NCI-H146 (cell line): Measurements from ENCODE around the gene KRT23.
"Not testable (repeated sequence)": the region's sequence is repeated elsewhere in the genome, so short reads cannot be mapped to it uniquely, and the experiment has no call there.

ENCODE experiments used
- DNase-seq: peaks from one replicate; lab custom pipeline; 2025; lab: John Stamatoyannopoulos, UW

The KRT23 gene

DNA sequence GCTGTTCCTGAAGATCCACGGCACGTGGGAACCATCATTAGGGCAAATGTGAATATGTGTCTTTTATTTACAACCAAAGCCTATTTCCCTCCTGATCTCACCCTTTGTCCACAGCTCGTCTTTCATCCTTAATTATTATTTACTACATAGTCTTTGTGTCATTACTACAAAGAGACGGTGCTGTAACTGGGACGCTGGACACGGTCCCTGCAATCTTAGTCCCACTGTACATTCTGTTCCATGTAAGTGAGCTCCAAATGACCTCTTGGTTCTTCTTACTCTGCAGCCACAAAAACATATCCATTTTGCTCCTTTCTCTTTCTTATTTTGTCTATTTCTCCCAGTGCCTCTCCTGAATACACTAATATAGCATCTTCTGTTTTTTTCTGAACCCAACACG is 12.7 kb upstream of the KRT23 start:
- DNase-seq = peak; percentile 43

DNA sequence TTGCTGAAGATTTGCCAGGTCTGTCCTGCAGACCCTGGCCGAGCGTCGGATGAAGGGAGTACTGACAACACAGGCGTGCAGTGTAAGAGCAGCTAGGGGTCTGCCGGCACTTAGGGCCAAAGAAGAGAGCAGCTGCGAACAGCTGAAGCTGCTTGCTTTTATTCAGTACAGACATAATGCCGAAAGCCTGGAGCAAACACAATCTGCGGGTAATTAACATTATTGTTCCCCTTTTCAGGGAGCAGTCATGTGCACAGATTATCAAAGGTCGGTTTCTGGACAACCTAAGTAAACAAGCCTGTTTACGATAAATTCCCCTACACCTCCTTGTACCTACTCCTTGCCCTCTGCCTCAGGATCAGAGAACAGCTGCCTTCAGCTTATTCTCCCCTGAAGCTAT is 12.0 kb upstream of the KRT23 start:
- DNase-seq = peak; percentile 71

DNA sequence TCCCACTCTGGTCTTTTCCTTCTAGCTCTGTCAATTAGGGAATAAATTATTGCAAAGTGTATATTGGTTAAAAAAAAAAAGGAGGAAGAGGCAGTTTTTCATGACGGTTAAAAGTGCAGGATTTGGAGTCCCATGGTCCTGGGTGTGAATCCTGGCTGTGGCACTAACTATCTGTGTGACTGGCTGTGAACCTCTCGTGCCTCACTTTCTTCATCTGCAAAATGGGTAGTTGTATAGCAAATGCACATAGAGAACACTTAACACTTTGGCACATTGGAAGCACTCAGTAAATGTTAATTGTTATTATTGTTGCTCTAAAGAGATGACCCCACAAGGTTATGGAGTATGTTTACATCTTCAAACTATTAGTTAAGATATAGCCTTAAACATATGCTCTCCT is 10.5 kb upstream of the KRT23 start:
- DNase-seq = no peak

DNA sequence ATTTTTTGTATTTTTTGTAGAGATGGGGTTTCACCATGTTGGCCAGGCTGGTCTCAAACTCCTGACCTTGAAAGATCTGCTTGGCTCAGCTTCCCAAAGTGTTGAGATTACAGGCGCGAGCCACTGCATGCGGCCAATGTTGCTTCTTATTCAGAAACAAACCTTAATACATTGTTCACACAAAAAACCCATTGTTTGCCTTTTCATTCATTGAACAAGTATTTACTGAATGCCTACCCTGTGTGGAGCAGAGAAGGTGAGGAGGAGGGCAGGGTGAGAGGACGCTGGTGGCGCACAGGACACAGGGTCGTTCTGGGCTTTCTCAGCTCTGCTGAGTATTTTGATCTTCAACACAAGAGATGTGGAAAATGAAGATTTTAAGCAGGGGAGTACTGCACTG is 8.0 kb upstream of the KRT23 start:
- DNase-seq = no peak

DNA sequence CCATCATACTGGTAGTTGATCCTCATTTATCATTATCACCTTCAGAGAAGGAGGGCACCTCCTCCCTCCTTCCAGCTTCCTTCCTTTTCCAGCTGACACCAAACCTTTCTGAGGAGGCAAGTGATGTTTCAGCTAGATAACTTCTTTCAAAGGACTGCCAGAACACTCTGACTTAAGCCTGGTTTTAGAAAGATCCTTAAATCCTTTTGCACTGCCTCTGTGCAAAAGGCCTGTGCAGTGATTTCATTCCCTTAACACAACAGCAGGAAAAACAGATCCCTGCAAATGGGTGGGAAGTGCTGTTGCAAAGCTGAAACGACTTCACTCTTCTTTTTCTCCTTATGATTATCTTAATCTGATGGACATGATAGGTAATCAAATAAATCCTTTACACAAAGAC is 7.1 kb upstream of the KRT23 start:
- no peak for DNase-seq

DNA sequence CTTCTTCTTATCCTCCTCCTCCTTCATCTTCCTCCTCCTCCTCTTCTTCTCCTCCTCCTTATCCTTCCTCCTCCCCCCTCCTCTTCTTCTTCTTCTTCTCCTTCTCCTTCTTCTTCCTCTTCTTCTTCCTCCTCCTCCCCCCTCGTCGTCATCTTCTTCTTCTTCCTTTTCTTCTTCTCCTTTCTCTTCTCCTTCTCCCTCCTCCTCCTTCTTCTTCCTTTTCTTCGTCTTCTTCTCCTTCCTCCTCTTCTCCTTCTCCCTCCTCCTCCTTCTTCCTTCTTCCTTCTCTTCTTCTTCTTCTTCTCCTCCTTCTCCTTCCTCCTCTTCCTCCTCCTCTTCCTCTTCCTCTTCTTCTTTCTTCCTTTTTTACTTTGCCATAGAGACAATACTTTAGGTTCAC is 5.1 kb upstream of the KRT23 start:
- no peak for DNase-seq

DNA sequence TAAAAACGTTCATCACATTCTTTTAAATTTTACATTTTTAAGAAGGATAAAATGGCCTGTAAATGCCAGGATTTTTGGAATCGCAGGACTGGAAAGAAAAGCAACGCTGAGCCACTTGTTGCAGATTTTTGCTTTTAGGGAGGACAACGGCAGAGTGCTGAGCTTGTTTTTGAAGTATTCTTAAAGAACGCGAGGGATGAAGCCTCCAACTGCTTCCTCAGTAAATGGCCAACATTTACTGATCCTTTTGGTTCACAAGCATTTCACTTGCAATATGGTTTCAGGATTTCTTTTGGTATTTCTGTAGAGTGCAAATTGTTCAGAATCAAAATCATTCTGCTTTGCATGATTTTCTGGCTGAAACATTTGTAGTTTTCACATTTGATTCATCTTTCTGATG is 2.8 kb upstream of the KRT23 start:
- no peak for DNase-seq

DNA sequence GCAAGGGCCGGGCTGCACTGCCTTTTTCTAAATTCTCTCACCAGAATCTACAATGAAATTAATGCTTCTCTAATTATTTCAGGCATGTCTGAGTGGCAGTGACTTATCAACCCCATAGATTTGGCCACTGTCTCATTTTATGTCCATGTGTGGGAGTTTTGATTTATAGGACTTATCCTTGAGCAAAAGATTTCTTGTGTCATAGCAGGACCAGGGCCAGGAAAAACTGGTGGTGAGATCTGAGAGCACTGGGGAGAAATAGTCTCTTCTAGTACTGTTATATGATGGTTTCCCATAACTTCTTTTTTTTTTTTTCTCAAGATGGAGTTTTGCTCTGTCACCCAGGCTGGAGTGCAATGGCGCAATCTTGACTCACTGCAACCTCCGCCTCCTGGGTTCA is 1.5 kb upstream of the KRT23 start:
- DNase-seq = no peak

DNA sequence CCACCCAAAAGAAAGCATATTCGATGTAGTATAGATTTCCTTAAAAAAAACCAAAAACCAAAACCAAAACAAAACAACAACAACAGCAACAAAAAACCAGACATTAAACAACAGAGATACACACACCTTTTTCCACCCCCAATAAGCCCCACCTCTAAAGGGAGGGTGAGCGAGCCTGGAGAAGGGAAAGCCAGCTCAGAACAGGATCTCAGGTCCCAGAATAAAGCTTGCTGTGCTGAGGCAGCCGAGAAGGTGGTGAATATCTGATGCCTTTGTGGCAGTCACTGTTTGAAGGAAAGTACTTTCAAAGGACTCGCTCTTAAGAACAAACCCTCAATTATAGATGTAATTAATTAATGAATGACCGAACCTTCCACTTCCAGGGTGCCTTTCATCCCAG is 470 bp downstream of the KRT23 start:
- no peak for DNase-seq

DNA sequence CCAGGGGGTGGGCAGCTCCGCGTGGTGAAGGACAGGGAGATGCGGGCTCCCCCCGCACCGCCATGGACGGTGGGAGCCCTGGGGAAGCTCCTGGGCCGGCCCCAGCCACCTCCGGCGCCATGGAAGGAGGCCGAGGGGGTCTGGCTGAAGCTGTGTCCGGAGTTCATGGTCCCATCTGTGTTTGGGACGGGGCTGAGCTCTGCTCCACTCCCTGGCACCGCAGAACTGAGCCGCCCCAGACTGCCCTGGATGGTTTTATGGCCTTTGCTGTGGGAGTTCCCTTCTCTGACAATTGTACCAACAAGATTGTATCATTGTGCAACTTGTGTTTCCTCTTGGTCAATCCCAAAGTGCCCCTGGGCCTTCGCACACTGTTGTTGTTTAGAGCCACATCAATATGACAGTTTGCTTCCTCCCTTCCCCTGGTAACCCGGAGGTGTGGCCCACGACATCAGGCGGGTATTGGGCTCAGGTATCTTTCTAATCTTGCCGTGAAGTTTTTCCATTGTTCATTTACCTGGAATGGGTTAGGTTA is 942 bp downstream of the KRT23 start:
- no peak for DNase-seq

DNA sequence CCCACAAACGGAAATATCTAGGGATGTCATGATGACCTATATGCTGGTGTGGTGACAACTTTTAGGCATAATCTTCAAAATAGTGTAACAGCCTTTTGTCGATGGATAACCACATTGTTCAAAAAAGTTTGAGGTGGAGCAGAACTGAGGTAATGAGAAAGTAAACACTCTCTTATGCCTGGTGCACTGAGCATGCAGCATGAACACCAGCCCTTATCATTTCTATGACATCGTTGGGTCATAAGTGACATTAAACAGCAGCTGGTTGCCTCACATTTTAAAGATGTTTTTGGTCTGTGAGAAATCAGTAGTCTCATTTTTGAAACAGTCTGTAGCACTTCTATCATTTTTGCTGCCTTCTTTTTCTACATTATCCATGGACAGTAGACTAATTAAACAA is 1.8 kb downstream of the KRT23 start:
- no peak for DNase-seq

DNA sequence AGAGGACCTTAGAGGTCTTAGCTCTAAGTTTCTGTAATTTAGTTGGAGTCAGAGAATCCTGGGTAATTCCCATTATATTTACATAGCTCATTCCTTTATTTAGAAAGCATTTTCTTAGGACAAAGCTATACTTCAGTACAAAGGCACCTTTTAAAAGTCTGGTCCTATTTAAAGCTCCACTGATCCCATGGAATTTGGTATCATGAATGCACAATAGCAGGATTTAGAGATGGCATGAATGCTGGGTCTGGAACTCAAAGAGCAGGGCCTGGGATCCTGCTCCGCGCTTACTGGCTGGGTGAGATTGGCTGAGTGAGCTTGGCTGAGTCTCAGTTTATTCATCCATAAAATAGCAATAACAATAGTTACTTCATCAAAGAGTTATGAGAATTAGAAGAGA is 4.8 kb downstream of the KRT23 start:
- DNase-seq = no peak

DNA sequence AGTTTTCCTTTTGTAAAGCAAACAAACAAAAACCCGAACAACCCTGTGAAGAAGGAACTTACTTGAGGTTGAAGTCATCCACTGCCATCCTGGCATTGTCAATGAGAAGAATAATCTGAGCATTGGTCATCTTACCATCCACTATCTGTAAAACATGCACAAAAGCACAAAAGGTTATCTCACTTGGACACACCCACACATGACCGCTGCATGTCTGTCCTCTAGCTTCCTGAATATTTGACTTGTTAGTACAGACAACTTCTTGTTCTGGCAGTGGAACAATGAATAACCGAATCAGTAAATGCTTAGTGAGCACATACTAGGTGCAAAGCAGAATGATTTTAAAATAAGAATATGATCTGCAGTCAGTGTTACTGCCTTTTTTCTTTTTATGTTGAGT is 6.1 kb downstream of the KRT23 start:
- DNase-seq = no peak

DNA sequence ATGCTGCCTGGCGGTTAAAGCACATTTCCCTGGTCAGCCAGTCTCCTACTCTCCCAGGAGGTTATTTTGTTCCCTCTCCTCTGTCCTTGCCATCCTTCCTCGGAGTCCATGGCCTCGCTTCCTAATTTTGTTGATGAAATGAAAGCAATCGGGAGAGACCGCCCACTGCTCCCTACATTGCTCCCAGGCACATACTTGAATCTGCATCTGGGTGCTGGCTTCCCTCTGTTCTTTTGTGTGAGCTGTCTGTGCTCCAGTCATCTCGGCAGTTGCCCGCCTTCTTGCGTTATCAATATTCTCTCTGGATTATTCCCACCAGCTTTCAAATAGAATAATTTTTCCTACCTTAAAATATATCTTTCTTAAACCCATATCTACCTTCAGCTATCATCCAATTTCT is 11.1 kb downstream of the KRT23 start:
- no peak for DNase-seq

DNA sequence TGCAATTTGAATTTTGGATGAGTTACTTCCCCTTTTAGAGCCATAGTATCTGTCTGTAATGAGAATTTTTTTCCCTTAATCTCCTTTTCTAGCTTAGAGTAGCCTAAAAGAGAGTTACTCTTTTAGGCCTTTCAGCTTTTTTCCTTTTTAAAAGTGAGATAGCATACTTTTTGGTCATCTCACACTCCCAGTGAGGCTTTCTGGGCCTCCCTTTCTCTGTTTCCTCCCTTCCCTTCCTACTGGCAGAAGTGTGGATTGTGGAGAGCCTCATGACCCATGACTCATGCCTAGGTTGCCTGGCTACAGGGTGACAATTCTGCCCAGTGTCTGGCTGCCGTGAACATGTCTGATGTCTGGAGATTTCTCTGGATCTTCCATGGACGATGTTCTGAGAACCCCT is 15.2 kb downstream of the KRT23 start:
- no peak for DNase-seq

DNA sequence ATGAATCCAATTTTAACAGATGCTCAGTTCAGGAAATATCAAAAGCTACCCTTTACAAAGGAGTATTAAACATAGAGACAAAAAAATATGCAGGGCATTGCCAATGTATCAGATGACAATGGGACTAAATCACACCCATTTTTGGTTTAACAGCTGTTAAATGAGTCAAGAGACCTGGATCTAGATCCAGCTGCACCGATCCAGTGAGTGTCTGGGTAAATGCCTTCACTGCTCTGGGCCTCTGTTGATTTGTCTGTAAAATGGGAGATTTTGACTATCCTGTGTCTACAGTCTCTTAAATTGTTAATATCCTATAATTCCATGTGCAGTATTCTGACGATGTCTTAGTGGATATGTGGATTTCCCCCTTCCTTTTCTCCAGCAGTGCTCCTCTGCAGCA is 16.4 kb downstream of the KRT23 start:
- no peak for DNase-seq

DNA sequence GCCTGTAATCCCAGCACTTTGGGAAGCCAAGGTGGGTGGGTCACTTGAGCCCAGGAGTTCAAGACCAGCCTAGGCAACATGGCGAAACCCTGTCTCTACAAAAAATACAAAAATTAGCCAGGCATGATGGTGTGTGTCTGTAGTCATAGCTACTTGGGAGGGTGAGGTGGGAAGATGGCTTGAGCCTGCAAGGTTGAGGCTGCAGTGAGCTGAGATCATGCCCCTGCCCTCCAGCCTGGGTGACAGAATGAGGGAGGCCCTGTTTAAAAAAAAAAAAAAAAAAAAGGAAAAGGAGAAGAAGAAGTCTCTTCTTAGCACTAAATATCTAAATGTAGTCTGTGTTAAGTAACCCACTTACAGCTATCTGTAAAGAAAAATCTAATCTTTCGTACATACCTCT is 20.3 kb downstream of the KRT23 start:
- not testable (repeated sequence) for DNase-seq

DNA sequence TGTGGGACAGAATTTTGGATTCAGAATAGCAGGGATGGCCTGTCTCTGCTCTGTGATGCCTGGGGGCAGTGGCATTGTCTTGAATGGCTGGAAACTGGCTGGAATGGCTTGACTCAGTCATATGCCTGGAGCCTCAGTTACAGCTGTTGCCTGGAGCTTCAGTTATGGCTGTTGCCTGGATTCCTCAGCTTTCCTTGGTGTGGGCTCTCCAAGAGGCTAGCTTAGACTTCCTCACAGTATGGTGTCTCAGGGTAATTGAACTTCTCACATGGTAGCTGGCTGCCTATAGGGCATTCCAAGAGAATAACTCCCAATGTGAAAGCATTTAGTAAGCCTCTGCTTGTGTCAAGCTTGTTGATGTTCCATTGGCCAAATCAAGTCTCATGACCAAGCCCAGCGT is 21.1 kb downstream of the KRT23 start:
- no peak for DNase-seq

DNA sequence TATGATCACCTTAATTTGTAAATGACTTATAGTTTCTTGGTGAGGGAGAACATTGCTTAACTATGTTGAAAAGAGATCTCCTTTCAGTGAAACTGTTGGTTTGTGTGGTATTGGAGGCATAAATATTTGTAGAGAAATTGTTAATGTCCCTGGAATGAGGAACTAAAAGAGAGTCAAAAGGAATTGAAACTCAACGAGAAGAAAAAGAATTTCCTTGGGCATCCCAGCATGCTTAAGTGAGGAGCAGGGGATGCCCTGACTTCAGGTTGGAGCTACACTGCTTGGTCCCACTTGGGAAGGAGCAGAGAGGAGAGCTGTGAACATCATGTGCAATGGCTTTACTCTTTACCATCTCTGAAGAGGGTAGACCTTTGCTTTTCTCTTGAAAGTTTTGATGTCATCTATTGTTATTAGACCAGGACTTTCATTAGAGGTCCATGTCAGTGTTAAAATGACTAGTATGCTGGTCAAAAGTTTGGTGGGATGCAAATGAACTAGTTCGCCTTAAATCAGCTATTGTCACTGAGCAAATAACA is 21.7 kb downstream of the KRT23 start:
- DNase-seq = no peak

DNA sequence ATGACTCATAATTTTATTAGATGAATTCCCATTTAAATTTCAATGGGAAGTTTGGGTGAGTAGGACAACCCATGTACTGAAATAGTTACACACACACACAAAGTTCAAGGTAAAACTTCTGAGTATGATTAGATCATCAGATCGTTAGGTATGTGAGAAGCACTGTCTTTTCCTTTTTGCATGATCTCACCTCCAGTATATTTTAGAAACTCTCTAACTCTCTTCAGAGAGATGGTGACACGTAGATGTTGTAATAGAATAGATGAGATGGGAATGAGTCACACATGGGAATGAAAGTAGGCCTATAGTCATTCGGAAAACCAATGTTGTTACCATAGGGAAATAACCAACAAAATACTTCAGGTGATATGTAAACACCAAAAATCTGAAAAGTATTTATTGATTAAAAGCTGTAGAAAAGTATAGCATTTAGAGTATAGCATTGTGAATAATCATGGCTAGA is 22.2 kb downstream of the KRT23 start:
- DNase-seq = no peak

DNA sequence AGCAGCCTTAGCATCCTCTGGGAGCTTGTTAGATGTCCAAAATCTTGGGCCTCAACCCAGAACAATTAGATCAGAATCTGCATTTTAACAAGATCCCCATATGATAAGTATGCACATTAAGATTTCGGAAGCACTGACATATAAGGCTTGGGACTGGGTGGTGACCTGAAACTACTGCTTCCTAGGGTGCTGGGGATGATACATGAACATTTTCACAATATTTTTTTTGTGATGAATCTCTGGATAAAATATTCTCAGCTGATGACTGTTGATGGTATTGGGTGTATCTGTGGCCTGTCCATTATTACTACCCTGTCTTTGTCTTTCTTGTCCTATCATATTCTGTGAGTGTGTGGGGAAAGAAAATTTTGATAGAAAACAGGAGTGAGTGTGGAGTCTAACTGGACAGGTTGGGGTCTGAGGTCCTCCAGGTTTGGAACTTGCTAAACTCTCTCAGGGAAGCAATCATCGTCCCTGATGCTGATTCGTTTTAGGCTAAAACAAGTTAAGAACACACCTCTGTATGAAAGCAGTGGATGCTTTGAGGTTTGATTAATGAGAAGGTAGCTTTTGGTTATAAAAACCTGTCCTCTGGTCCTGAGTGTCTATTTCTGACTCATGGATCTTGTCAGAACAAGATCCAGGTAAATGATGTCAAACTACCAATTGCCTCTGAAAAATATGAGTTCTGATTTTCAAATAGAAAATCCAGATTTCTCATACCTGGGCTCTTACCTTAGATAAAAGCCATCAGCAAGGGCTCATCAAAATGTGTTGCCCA is 23.2 kb downstream of the KRT23 start:
- no peak for DNase-seq

DNA sequence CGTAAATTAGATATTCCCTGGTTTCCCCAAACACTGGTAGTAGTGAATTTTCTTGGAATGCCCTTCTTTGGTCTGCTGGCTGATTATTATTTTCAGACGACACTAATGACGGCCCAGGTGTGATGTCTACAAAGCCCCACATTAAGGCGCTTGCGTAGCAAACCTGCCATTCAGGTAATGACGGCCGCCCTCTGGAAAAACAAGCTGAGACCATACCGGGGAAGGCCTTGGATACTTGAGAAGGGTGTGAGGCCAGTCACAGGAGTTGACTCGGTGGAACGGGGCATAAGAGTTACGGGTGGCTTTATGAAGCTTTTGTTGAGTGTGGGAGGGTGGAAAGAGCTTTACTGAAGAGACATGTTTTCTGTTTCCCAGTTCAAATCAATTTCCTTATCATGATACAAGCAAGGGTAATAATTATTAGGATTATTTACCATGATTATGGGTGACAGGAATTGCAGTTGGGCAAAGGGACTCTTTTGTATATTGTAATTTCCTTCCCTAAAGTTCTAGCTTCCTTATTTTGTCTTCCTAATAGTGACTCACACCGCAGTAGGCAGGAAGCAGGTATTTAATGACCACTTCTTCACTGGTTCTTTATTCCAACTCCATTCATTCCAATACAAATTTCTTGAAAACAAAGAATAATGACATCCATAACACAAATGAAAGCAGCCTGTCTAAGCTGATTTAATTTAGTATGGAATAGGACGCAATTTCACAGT is 24.8 kb downstream of the KRT23 start:
- no peak for DNase-seq

DNA sequence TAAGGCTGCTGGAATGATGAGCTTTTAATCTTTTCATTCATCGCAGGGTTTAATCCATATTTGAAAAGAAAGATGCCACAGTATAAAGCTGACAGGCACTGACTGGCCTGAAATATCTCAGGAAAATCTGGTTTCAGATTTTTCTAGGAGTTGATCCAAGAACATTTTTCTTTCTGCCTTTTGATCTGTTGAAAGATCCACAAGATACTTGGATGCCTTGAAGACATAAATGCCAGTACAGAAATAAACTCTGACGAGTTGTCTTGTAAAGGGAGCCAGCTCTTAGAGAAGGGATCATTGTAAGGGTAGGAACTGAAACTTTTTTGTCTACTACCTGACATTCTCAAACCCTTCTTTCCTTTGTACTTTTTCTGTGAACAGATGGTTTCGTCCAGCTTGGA is 27.0 kb downstream of the KRT23 start:
- no peak for DNase-seq
